ENCODE data around the gene HDLBP. TPM values are rescaled to one million over a fixed set of nuclear protein-coding genes. Genes with fewer than 3 reads are reported as not detected.

HDLBP gene
- polyA plus RNA-seq, 3 donors, result 50.4 to 73.1 (median 69.9) TPM

DNA sequence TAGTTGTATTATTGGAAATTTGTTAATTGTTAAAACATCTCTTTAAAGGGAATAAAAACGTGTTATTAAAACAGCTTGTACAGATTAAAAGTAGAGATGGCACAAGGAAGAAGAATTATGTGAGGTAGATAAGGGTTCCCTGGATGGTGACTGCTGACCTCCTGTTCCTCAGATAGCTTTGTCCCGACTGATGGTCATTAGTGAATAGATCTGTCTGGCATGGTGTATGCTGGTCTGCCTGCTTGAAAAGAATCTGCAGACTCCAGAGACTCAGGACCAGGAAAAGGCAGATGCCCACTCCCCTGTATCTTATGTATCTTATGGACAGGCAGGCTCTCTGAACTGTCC is 35.0 kb upstream of the HDLBP start:
- Histone ChIP-seq H3K4me3 (replicated peaks in 1 of 3; ENCODE audit: low read depth in 2 of 3, low read length in 3 of 3) (no peak overlapping the region), H3K36me3 (replicated peaks in 1 of 2; ENCODE audit: control insufficient read depth in 1 of 2, insufficient read depth in 2 of 2, low read length in 2 of 2) (peaks cover 79 to 92% of the 10 kb centered on the region in 2 donors), H3K27ac (ENCODE audit: low read depth in 1 of 2, low read length in 2 of 2) (no peak overlapping the region), H3K4me1 (ENCODE audit: control insufficient read depth in 1 of 2, insufficient read depth in 2 of 2, low read length in 2 of 2) (peaks cover 3 to 5% of the 10 kb centered on the region in 2 donors), H3K9me3 (replicated peaks in 1 of 2; ENCODE audit: control insufficient read depth in 1 of 2, insufficient read depth in 1 of 2, low read length in 2 of 2) (no peaks in the 10 kb centered on the region), H3K4me2 (replicated peaks; ENCODE audit: extremely low read depth, low read length, poor library complexity, severe bottlenecking) (no peak overlapping the region), H2AFZ (ENCODE audit: insufficient read depth, low read depth, low read length, poor library complexity, severe bottlenecking) (no peak overlapping the region), H3K79me2 (ENCODE audit: insufficient read depth, low read length) (no peaks in the 10 kb centered on the region), H3K9ac (ENCODE audit: insufficient read depth, low read length, poor library complexity, severe bottlenecking) (no peak overlapping the region), H3K27me3 (ENCODE audit: control insufficient read depth in 2 of 2, insufficient read depth in 2 of 2, low read length in 2 of 2) (no peaks in the 10 kb centered on the region), H4K20me1 (ENCODE audit: insufficient read depth, low read length) (peaks cover 10% of the 10 kb centered on the region)
- intact Hi-C loops (cut with micrococcal nuclease), result loop anchor here (10.0 kb wide), 3 partner anchors 76 to 384 kb away; partner anchors contain the start of genes ATG4B (in 2 of the 2), THAP4 (in 2 of the 2) and D2HGDH (in 1 of the 2)
- Mint-ChIP-seq H3K4me3 (no peak overlapping the region), H3K9me3 (peaks cover 0 to 2% (median 0%) of the 10 kb centered on the region in 7 donors), H3K27me3 (ENCODE audit: low read depth in 3 of 3) (peaks cover 0 to 2% (median 0%) of the 10 kb centered on the region in 3 donors), H3K4me1 (peaks cover 5% of the 10 kb centered on the region), H3K27ac (no peak overlapping the region), H3K36me3 (peaks cover 79 to 88% of the 10 kb centered on the region in 2 donors)
- TF ChIP-seq CTCF (IDR thresholded peaks at IDR 0.05), result no peak
- DNase-seq, result no peak
- 100% methylated on average over 1 of the region's 2 CpGs for WGBS (ENCODE audit: insufficient coverage)

DNA sequence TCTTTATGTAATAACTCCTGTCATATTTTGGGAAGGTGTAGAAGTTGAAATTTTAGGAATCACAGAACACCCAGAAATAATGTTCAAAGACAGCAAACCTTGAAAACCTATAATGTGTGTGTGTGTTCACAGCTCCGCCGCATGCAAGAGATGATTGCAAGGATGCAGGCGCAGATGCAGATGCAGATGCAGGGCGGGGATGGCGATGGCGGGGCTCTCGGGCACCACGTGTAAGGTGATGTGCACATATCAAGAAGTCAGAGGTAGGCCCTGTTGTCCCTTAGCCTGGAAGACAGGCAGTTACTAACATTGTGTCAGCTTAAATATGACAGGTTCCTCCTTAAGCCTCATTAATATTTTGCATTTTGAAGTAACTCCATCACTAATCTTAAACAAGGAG is 34.5 kb upstream of the HDLBP start:
- Histone ChIP-seq H3K36me3 (replicated peaks in 1 of 2; ENCODE audit: control insufficient read depth in 1 of 2, insufficient read depth in 2 of 2, low read length in 2 of 2) (peaks cover 85 to 98% of the 10 kb centered on the region in 2 donors), H3K27ac (ENCODE audit: low read depth in 1 of 2, low read length in 2 of 2) (no peak overlapping the region), H3K79me2 (ENCODE audit: insufficient read depth, low read length) (no peaks in the 10 kb centered on the region), H2AFZ (ENCODE audit: insufficient read depth, low read depth, low read length, poor library complexity, severe bottlenecking) (no peak overlapping the region), H3K4me1 (ENCODE audit: control insufficient read depth in 1 of 2, insufficient read depth in 2 of 2, low read length in 2 of 2) (peaks cover 0 to under 1% of the 10 kb centered on the region in 2 donors), H4K20me1 (ENCODE audit: insufficient read depth, low read length) (peaks cover 7% of the 10 kb centered on the region), H3K9me3 (replicated peaks in 1 of 2; ENCODE audit: control insufficient read depth in 1 of 2, insufficient read depth in 1 of 2, low read length in 2 of 2) (no peaks in the 10 kb centered on the region), H3K27me3 (ENCODE audit: control insufficient read depth in 2 of 2, insufficient read depth in 2 of 2, low read length in 2 of 2) (no peaks in the 10 kb centered on the region), H3K9ac (ENCODE audit: insufficient read depth, low read length, poor library complexity, severe bottlenecking) (no peak overlapping the region), H3K4me3 (replicated peaks in 1 of 3; ENCODE audit: low read depth in 2 of 3, low read length in 3 of 3) (no peak overlapping the region), H3K4me2 (replicated peaks; ENCODE audit: extremely low read depth, low read length, poor library complexity, severe bottlenecking) (no peak overlapping the region)
- Mint-ChIP-seq H3K27ac (peak overlapping the region in 1 of 7 donors; percentile 35), H3K9me3 (peaks cover 0 to 1% (median 0%) of the 10 kb centered on the region in 7 donors), H3K4me3 (no peak overlapping the region), H3K36me3 (peaks cover 83 to 94% of the 10 kb centered on the region in 2 donors), H3K4me1 (peaks cover 2% of the 10 kb centered on the region), H3K27me3 (ENCODE audit: low read depth in 3 of 3) (peaks cover 0 to 2% (median 0%) of the 10 kb centered on the region in 3 donors)
- 94% methylated on average over 8 of the region's 8 CpGs for WGBS (ENCODE audit: insufficient coverage)
- intact Hi-C loops (cut with micrococcal nuclease), result loop anchor here (10.0 kb wide), 3 partner anchors 75 to 385 kb away; partner anchors contain the start of genes ATG4B (in 2 of the 2), THAP4 (in 2 of the 2) and D2HGDH (in 1 of the 2)
- TF ChIP-seq CTCF (IDR thresholded peaks at IDR 0.05), result no peak
- no peak for DNase-seq
